ENCODE data around the gene PPP3CA.

Gene PPP3CA

GRCh38 chr4:101271516-101271915, 75.8 kb downstream of the PPP3CA start:
- no peak for TF ChIP-seq CTCF (IDR thresholded peaks at IDR 0.05; ENCODE audit: extremely low read depth, missing control alignments)
- no peak for DNase-seq (ENCODE audit: low spot score)

GRCh38 chr4:101269682-101270081, 77.6 kb downstream of the PPP3CA start:
- TF ChIP-seq CTCF (IDR thresholded peaks at IDR 0.05; ENCODE audit: extremely low read depth, missing control alignments) = no peak
- DNase-seq (ENCODE audit: low spot score) = no peak

GRCh38 chr4:101265816-101266172, 81.5 kb downstream of the PPP3CA start:
- no peak for TF ChIP-seq CTCF (IDR thresholded peaks at IDR 0.05; ENCODE audit: extremely low read depth, missing control alignments)
- no peak for DNase-seq (ENCODE audit: low spot score)

- no peak for TF ChIP-seq CTCF (IDR thresholded peaks at IDR 0.05; ENCODE audit: extremely low read depth, missing control alignments)
- DNase-seq (ENCODE audit: low spot score) = no peak
These were observed 82.1 kb downstream of the PPP3CA start for GRCh38 chr4:101264993-101265815.

GRCh38 chr4:101264512-101264911, 82.8 kb downstream of the PPP3CA start:
- TF ChIP-seq CTCF (IDR thresholded peaks at IDR 0.05; ENCODE audit: extremely low read depth, missing control alignments) = no peak
- DNase-seq (ENCODE audit: low spot score) = no peak

- TF ChIP-seq CTCF (IDR thresholded peaks at IDR 0.05; ENCODE audit: extremely low read depth, missing control alignments) = no peak
- no peak for DNase-seq (ENCODE audit: low spot score)
These were observed 84.6 kb downstream of the PPP3CA start for GRCh38 chr4:101262683-101263082.

- peak; percentile 10 for DNase-seq (ENCODE audit: low spot score)
- TF ChIP-seq CTCF (IDR thresholded peaks at IDR 0.05; ENCODE audit: extremely low read depth, missing control alignments) = no peak
These were observed 87.5 kb downstream of the PPP3CA start for GRCh38 chr4:101259876-101260275.

All from GM20000 (cell line).